Mucosa of descending colon (tissue), 3 donors: ENCODE measurements around the gene TMEM51. TPM values are rescaled to one million over a fixed set of nuclear protein-coding genes. Genes with fewer than 3 reads are reported as not detected.

Source experiments
- ATAC-seq: fragments of 200-7000 bp; cut with Tn5 transposase; one replicate; pipeline ENCODE4 v1.9.1; 2020; ENCODE audit warnings: mild to moderate bottlenecking, moderate library complexity
- DNase-seq, 3 donors: peaks; one replicate each; pipeline ENCODE4 v3.0.0-alpha.2; 2020
- H3K36me3 ChIP-seq: fragments of 200-600 bp; one replicate; pipeline ENCODE4 v1.8.0; 2021; ENCODE audit warnings: low read depth, mild to moderate bottlenecking
- H3K4me1 ChIP-seq: fragments of 200-600 bp; one replicate; pipeline ENCODE4 v1.8.0; 2021; ENCODE audit warnings: low read depth, mild to moderate bottlenecking
- H3K4me3 ChIP-seq: fragments of 200-600 bp; one replicate; pipeline ENCODE4 v1.8.0; 2021; ENCODE audit warnings: mild to moderate bottlenecking
- H3K9me3 ChIP-seq: fragments of 200-600 bp; one replicate; pipeline ENCODE4 v1.8.0; 2021; ENCODE audit warnings: mild to moderate bottlenecking
- intact Hi-C, 2 donors: fragments of 100-400 bp; cut with DNase I in 1 of 2; cut with micrococcal nuclease in 1 of 2; formaldehyde crosslinking; loops; one replicate each; pipeline versions ENCODE4 v1.11.0 to v1.11.1; 2022; cut with DNase I, micrococcal nuclease
- total RNA-seq, 3 donors: library from RNA; stranded (reverse); fragmentation: NEBNext Ultra II Directional in 2 of 3; extraction: Animal tissue kit (Norgen Biotek cat#: 25700) in 2 of 3; gene quantifications; one replicate each; pipeline versions ENCODE4 v1.2.1 to v1.2.4, GENCODE V29; 2021 to 2023
- TF ChIP-seq, protein P1 (sequence below): fragments of 200-600 bp; IDR thresholded peaks from one replicate; pipeline ENCODE4 v1.8.0; 2022; ENCODE audit warnings: antibody characterized with exemption, mild to moderate bottlenecking
- donor health status: DM: no; HTN: no; CAD: no; lungs with moderate emphysema.
- donor health status: DM: no; HTN: no; CAD: no.
- donor health status: DM: no; HTN: yes; CAD: no.

TMEM51 gene
- total RNA-seq, 3 donors from 2014 or later, result 19.1 to 31.8 (median 26.6) TPM

DNA sequence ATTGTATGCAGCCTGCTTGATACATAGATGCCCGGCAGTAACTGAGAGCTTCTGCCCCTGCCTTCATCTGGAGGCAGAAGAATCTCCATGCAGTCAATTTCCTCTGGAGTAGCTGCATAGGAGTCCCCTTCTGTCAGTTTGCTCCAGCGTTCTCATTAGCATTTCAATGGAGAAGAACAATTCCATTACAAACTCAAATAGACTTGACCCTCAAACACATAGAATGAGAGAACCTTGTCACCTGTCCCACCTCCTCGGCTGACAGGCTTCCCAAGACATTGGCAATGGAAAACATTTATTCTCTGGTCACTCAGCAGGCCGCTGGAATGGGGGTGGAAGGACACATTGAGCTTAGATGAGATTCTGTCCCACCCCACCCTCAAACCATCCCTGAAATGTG, 45.6 kb upstream of the TMEM51 start:
- no peaks in the 10 kb centered on the region for H3K4me1 ChIP-seq
- no peak for DNase-seq

DNA sequence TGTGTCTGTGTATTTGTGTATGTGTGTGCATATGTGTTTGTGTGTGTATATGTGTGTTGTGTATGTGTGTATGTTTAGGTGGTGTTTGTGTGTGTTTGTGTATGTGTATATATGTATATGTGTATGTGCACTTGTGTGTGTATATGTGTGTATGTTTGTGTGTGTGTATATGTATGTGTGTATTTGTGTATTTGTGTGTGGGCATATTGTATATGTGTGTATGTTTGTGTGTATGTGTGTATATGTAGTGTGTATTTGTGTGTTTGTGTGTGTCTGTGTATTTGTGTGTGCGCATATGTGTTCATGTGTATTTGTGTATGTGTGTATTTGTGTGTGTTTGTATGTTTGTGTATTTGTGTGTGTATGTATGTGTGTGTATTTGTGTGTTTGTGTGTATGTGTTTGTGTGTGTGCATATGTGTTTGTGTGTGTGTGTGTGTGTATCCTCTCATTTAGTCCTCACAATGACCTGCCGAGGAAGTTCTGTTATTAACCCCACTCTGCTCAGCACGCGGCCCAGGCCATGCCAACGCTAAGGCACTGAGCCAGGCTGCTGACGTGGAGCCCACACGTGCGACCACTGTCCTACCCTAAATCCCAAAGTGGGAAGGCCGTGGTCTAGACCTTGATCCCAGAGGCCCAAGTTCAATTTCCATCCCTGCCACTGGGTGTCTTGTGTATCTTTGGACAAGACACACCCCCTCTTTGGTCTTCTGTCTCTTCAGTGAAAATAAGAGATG, 43.2 kb upstream of the TMEM51 start:
- H3K9me3 ChIP-seq, result no peaks in the 10 kb centered on the region
- ATAC-seq (no peak), DNase-seq (no peak)
- H3K4me1 ChIP-seq, result no peaks in the 10 kb centered on the region
- TF ChIP-seq, protein P1, sequence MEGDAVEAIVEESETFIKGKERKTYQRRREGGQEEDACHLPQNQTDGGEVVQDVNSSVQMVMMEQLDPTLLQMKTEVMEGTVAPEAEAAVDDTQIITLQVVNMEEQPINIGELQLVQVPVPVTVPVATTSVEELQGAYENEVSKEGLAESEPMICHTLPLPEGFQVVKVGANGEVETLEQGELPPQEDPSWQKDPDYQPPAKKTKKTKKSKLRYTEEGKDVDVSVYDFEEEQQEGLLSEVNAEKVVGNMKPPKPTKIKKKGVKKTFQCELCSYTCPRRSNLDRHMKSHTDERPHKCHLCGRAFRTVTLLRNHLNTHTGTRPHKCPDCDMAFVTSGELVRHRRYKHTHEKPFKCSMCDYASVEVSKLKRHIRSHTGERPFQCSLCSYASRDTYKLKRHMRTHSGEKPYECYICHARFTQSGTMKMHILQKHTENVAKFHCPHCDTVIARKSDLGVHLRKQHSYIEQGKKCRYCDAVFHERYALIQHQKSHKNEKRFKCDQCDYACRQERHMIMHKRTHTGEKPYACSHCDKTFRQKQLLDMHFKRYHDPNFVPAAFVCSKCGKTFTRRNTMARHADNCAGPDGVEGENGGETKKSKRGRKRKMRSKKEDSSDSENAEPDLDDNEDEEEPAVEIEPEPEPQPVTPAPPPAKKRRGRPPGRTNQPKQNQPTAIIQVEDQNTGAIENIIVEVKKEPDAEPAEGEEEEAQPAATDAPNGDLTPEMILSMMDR, result no peak
- no peaks in the 10 kb centered on the region for H3K36me3 ChIP-seq
- H3K4me3 ChIP-seq, result no peak overlapping the region
- intact Hi-C loops, result no loop called here

More for the DNA sequence above, 45.6 kb upstream of the TMEM51 start:
- intact Hi-C loops, result no loop called here
- TF ChIP-seq, protein P1, result no peak
- H3K36me3 ChIP-seq, result no peaks in the 10 kb centered on the region
- no peaks in the 10 kb centered on the region for H3K9me3 ChIP-seq
- no peak for ATAC-seq
- H3K4me3 ChIP-seq, result no peak overlapping the region

DNA sequence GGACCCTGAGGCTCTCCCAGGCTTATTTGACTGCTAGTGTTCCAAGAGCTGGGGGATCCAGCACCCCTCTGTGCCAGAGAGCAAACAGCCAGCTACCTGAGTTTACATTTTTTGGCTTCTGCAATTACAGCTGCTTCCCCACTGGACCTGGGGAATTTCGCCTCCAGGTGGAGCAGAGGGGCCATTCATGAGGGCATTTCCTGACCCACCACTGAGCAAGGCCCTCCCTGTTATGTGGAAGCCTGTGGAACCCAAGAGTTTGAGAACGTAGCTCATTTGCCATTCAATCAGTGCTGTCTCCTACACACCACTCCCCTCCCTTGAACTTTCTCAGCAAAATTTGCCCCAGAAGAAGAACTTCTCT, 42.7 kb upstream of the TMEM51 start:
- TF ChIP-seq, protein P1, result no peak
- intact Hi-C loops, result no loop called here
- ATAC-seq (no peak), DNase-seq (no peak)
- H3K36me3 ChIP-seq, result no peaks in the 10 kb centered on the region
- no peaks in the 10 kb centered on the region for H3K9me3 ChIP-seq
- H3K4me1 ChIP-seq, result no peaks in the 10 kb centered on the region
- no peak overlapping the region for H3K4me3 ChIP-seq

DNA sequence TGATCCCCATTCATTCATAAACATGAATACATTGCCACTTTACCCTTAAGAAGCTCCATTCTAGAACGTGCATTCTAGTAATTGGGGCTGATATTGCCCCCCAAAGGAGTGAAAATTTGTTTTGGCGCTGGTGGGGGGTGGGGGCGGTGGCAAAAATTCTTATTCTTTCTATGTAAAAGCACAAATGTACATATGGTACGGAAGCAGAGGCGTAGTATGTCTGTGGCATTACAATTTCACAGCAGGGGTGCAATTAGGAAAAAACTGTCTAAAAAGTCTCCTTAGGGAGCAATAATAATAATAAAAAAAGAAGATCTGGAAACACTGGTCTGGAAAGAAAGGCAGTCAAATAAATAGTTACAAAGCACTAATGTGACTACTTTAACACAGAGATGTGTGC, 40.4 kb upstream of the TMEM51 start:
- no peak overlapping the region for H3K4me3 ChIP-seq
- ATAC-seq, result no peak
- H3K9me3 ChIP-seq, result no peaks in the 10 kb centered on the region
- intact Hi-C loops, result no loop called here
- TF ChIP-seq, protein P1, result no peak
- no peak for DNase-seq
- H3K4me1 ChIP-seq, result no peaks in the 10 kb centered on the region
- no peaks in the 10 kb centered on the region for H3K36me3 ChIP-seq

DNA sequence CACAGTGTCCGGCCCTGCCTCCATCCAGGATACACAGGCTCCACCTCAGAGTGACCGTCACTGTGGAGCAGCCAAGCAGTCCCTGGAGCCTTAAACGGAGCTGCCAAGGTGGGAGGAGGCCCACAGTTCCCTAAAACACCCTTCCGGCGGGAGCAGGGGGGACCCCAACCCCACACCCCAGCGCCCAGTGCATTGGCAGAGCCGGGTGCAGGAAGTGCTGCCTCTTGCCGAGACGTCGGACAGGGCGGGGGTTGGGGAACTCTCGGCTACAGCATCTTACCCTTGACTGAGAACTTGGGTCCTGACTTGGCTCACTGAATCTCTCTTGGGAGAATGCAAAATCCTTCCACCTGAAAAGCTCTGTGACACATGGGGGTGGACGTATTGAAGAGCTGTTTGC, 38.7 kb upstream of the TMEM51 start:
- Histone ChIP-seq H3K36me3 (no peaks in the 10 kb centered on the region), H3K4me1 (no peaks in the 10 kb centered on the region), H3K4me3 (no peak overlapping the region), H3K9me3 (no peaks in the 10 kb centered on the region)
- intact Hi-C loops, result no loop called here
- DNase-seq (no peak), ATAC-seq (no peak)
- TF ChIP-seq, protein P1, result no peak
